ENCODE results near the gene HADH.

The HADH gene

DNA sequence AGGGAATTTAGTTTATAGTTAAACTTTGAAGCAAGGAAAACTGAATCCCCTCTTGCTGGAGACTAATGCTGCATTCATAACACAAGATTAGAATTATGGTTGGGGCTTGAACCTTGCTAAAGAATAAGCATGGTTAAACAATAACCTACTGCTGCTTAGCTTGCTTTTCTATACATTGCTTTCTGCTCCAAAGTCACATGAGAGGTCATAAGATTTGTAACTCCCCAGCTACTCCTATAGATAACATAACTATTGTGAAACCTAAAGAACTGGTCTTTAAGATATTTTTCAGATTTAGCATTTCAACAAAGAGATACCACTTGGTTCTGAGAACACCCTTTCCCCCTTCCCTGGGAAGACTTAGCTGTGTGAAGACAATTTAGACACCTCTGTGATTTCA lies 17.1 kb upstream of the HADH start:
- TF ChIP-seq, protein P1, sequence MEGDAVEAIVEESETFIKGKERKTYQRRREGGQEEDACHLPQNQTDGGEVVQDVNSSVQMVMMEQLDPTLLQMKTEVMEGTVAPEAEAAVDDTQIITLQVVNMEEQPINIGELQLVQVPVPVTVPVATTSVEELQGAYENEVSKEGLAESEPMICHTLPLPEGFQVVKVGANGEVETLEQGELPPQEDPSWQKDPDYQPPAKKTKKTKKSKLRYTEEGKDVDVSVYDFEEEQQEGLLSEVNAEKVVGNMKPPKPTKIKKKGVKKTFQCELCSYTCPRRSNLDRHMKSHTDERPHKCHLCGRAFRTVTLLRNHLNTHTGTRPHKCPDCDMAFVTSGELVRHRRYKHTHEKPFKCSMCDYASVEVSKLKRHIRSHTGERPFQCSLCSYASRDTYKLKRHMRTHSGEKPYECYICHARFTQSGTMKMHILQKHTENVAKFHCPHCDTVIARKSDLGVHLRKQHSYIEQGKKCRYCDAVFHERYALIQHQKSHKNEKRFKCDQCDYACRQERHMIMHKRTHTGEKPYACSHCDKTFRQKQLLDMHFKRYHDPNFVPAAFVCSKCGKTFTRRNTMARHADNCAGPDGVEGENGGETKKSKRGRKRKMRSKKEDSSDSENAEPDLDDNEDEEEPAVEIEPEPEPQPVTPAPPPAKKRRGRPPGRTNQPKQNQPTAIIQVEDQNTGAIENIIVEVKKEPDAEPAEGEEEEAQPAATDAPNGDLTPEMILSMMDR (IDR thresholded peaks at IDR 0.05), result no peak

DNA sequence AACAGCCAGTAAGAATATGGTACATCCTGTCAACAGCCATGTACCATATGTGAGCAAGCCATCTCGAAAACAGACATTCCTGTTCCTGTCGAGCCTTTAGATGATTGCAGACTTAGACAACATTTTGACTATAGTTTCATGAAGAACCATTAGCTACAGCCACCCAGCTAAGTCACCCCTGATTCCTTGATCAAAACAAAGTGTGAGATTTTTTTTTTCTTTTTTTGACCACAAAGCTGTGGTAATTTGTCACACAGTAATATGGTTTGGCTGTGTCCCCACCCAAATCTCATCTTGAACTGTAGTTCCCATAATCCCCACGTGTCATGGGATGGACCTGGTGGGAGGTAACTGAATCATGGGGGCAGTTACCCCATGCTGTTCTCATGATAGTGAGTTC lies 15.2 kb upstream of the HADH start:
- TF ChIP-seq, protein P1 (IDR thresholded peaks at IDR 0.05), result no peak

DNA sequence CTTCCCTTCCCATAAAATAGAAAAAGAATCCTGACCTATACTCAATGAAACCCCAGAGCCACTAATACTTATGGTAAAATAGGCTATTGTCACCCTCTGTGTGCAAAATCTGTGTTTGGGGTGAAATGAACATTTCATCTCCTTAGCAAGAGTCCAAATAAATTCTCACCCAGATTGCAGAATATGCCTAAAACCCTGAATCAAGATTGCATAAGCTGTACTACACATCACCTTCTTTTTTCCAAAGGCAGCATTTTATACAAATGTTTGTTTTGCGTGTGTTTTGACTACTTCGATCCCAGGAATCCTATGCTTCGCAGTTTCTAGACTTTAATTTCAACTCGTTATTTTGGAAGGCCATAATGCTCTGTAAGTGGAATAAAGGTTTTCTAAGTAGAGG lies 12.2 kb upstream of the HADH start:
- TF ChIP-seq, protein P1 (IDR thresholded peaks at IDR 0.05), result no peak

DNA sequence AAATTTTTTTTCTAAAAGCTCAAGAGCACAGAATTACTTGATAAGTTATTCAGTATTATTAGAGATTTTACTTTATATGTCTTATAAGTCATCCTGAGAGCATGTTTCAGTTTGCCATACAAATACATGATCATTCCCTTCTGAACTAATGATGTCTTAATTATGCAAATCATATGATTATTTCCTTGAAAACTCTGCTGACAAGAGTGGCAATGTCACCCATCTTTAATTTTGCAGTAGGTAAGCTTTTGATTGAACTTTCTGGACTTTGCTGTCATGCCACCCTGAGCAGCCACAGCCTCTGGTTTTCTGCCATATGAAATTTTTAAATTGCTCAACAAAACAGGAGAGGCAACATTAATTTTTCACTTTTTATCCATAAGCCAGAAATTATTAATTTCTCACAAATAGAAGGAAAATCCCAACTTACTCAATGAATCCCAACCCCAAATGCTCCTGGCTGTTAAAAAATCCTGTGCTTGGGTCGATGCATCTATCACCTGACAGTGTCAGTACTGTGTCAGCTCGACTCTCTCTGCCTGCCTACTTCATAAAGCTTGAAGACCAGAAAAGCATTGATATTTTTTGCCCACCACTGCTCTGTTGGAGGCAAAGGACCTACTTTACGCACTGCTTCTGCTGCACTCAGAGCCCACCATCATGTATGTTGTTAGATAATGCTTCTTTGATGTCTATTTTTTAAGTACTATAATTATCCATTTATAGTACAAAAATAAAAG lies 11.6 kb upstream of the HADH start:
- TF ChIP-seq, protein P1 (IDR thresholded peaks at IDR 0.05), result no peak

DNA sequence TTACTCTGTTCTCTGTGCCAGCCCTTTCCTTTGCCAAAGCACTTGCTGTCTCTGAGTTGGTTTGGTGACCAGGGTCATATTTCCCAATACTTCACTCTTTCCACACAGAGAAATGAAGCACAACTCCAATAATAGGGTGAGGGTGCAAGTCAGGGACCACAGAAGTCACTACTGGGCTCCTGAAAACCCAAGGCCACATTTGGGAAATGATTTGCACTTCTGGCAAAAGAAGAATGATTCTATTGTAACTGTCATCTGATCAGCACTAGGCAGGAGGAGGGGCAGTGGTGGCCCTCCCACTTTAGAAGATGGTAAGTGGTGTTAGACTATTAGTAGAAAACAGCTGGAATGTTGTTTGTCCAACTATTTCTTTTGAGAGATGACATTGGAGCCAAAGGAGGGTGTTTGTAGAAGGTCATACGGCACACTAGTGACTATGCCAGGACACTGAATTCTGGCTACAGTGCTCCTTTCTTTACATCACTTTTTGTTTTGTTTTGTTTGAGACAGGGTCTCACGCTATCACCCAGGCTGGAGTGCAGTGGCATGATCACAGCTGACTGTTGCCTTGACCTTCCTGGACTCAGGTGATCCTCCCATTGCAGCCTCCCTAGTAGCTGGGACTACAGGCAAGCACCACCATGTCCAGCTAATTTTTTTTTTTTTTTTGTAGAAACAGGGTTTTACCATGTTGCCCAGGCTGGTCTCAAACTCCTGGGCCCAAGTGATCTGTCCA lies 10.8 kb upstream of the HADH start:
- TF ChIP-seq, protein P1 (IDR thresholded peaks at IDR 0.05), result no peak

DNA sequence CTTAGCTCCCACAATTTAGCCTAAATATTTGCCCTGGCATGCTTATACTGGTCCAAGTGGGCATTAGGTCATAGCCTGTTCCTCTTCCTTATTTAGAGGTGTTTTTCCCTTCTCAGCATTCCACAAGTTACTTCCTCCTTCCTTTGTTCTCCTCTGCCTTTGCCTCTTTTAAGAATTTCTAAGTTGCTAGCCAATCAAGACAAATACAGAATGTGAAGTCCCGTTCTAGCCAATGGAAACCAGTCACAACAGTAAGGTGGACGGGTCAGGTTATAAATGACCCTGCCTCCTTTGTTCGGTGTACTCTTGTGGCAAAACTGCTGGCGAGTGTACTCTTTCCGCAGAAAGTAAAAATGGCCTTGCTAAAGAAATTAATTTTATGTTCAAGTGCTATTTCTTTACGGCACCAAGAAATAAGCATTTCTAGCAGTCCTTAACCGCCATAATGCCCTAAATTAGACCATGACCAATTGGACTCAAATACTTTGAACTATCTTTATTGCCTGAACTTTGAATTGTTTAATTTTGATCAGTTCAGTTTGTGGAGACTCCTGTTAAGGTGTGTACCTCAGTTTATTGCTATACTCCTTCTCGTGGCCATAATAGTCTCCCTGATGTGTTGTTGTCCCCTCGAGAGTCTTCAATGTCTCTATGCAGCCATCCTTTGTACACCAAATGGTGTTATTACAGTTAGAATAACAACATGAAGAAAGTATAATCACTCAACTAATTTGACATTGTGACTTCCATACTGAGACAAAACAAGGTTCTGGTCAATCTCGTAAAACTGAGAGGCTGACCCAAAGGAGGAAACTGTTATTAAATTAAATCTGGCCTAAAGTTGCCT lies 1.6 kb upstream of the HADH start:
- TF ChIP-seq, protein P1 (IDR thresholded peaks at IDR 0.05), result no peak

DNA sequence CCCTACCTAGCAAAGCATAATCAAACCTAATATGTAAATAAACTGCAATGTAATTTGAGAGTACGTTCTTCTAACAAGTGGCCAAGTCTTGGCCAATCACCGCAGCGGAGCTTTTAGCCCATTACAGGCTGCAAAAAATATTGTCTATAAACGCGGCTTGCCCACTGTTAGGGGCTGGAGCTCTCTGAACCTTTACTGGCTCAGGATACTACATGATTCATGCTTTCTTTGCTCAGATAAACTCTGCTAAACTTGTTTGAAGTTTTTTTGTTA lies 990 bp upstream of the HADH start:
- TF ChIP-seq, protein P1 (IDR thresholded peaks at IDR 0.05), result no peak

All from LNCAP (cell line).